OCI-LY1 (cell line): ENCODE measurements around the gene TEC.

Experiments used
- H2AFZ ChIP-seq: fragments of 200-600 bp; sonication (generic), shearing (Covaris generic); 2 replicates; pipeline ENCODE4 v1.6.0; 2014; ENCODE audit warnings: antibody characterized with exemption, mild to moderate bottlenecking, low read length
- H3F3A ChIP-seq: fragments of 200-600 bp; sonication (generic), shearing (Covaris generic); 2 replicates; pipeline ENCODE4 v1.6.0; 2014; ENCODE audit warnings: mild to moderate bottlenecking, antibody characterized with exemption, low read length, moderate library complexity; ENCODE audit not compliant: insufficient read depth
- H3K27ac ChIP-seq: fragments of 200-600 bp; sonication (generic); 2 replicates; pipeline ENCODE4 v1.5.1; 2014; ENCODE audit warnings: low read length, mixed run types, mild to moderate bottlenecking, low read depth; ENCODE audit not compliant: poor library complexity, severe bottlenecking
- H3K27me3 ChIP-seq: fragments of 200-600 bp; sonication (generic); 2 replicates; pipeline ENCODE4 v1.6.0; 2014; ENCODE audit warnings: antibody characterized with exemption, mild to moderate bottlenecking, low read length, moderate library complexity; ENCODE audit not compliant: insufficient read depth
- H3K36me3 ChIP-seq: fragments of 200-600 bp; sonication (generic); 2 replicates; pipeline ENCODE4 v1.6.1; 2014; ENCODE audit warnings: mild to moderate bottlenecking, antibody characterized with exemption, low read length, moderate library complexity, mixed read lengths; ENCODE audit not compliant: insufficient read depth
- H3K4me1 ChIP-seq: fragments of 200-600 bp; sonication (generic); 2 replicates; pipeline ENCODE4 v1.5.1; 2014; ENCODE audit warnings: mild to moderate bottlenecking, low read length, moderate library complexity; ENCODE audit not compliant: insufficient read depth, severe bottlenecking
- H3K4me2 ChIP-seq: fragments of 200-600 bp; sonication (generic), shearing (Covaris generic); 2 replicates; pipeline ENCODE4 v1.6.1; 2014; ENCODE audit warnings: low read length
- H3K4me3 ChIP-seq: fragments of 200-600 bp; sonication (generic); 2 replicates; pipeline ENCODE4 v1.5.1; 2014; ENCODE audit warnings: low read length, low read depth, mild to moderate bottlenecking, mixed read lengths; ENCODE audit not compliant: poor library complexity, severe bottlenecking
- H3K79me2 ChIP-seq: fragments of 200-600 bp; shearing (Covaris generic); 2 replicates; pipeline ENCODE4 v1.6.1; 2016; ENCODE audit warnings: mixed run types, low read length, mixed read lengths; ENCODE audit not compliant: insufficient read depth
- H3K9ac ChIP-seq: fragments of 200-600 bp; sonication (generic), shearing (Covaris generic); 2 replicates; pipeline ENCODE4 v1.6.1; 2014; ENCODE audit warnings: mild to moderate bottlenecking, low read length, mixed read lengths
- H3K9me2 ChIP-seq: fragments of 200-600 bp; sonication (generic), shearing (Covaris generic); 2 replicates; pipeline ENCODE4 v1.6.1; 2014; ENCODE audit warnings: low read depth, mild to moderate bottlenecking, low read length, mixed read lengths
- H3K9me3 ChIP-seq: fragments of 200-600 bp; shearing (Covaris generic); 2 replicates; pipeline ENCODE4 v1.6.1; 2014; ENCODE audit warnings: low read length, mixed read lengths
- H4K20me1 ChIP-seq: fragments of 200-600 bp; sonication (generic), shearing (Covaris generic); 2 replicates; pipeline ENCODE4 v1.6.0; 2016; ENCODE audit warnings: mild to moderate bottlenecking, low read length; ENCODE audit not compliant: insufficient read depth
- CTCF ChIP-seq: fragments of 200-600 bp; sonication (generic), shearing (Covaris generic); IDR thresholded peaks from 2 replicates; pipeline ENCODE4 v1.5.1; 2017; ENCODE audit warnings: mild to moderate bottlenecking, antibody characterized with exemption, low read length, moderate library complexity, mixed read lengths
- EZH2 ChIP-seq: fragments of 200-600 bp; sonication (generic), shearing (Covaris generic); IDR thresholded peaks from 2 replicates; pipeline ENCODE4 v1.8.0; 2017; ENCODE audit warnings: borderline replicate concordance, mixed run types, mild to moderate bottlenecking, antibody characterized with exemption, low read length, moderate library complexity, mixed read lengths

The TEC gene

GRCh38 chr4:48175806-48176205, 93.8 kb downstream of the TEC start:
- no peaks in the 10 kb centered on the region for H3K27me3 ChIP-seq
- H3K9me2 ChIP-seq: no peaks in the 10 kb centered on the region
- H3K4me1 ChIP-seq: no peaks in the 10 kb centered on the region
- no peak overlapping the region for H3K4me3 ChIP-seq
- H3F3A ChIP-seq: no peaks in the 10 kb centered on the region
- no peak overlapping the region for H3K9ac ChIP-seq
- no peak overlapping the region for H3K27ac ChIP-seq
- no peaks in the 10 kb centered on the region for H3K36me3 ChIP-seq
- H4K20me1 ChIP-seq: no peaks in the 10 kb centered on the region
- H3K79me2 ChIP-seq: no peaks in the 10 kb centered on the region
- H3K4me2 ChIP-seq: no peak overlapping the region
- no peak overlapping the region for H2AFZ ChIP-seq
- 0 out of 2 replicates have a peak, but pooled peaks cover 3% of the 10 kb centered on the region for H3K9me3 ChIP-seq
- TF ChIP-seq CTCF: no peak
- no peak for TF ChIP-seq EZH2

- no peaks in the 10 kb centered on the region for H3K27me3 ChIP-seq
- H4K20me1 ChIP-seq: no peaks in the 10 kb centered on the region
- H3K9me3 ChIP-seq: 0 out of 2 replicates have a peak, but pooled peaks cover 3% of the 10 kb centered on the region
- H3K4me3 ChIP-seq: no peak overlapping the region
- TF ChIP-seq CTCF (no peak), EZH2 (no peak)
- no peak overlapping the region for H3K27ac ChIP-seq
- H2AFZ ChIP-seq: no peak overlapping the region
- no peaks in the 10 kb centered on the region for H3F3A ChIP-seq
- no peaks in the 10 kb centered on the region for H3K79me2 ChIP-seq
- no peak overlapping the region for H3K9ac ChIP-seq
- no peaks in the 10 kb centered on the region for H3K4me1 ChIP-seq
- no peaks in the 10 kb centered on the region for H3K9me2 ChIP-seq
- H3K36me3 ChIP-seq: no peaks in the 10 kb centered on the region
- no peak overlapping the region for H3K4me2 ChIP-seq
These were observed 94.3 kb downstream of the TEC start for GRCh38 chr4:48175328-48175727.

GRCh38 chr4:48173056-48173991, 96.3 kb downstream of the TEC start:
- Histone ChIP-seq H3K9me3 (0 out of 2 replicates have a peak, but pooled peaks cover 3% of the 10 kb centered on the region), H3F3A (no peaks in the 10 kb centered on the region), H2AFZ (no peak overlapping the region), H3K9me2 (no peaks in the 10 kb centered on the region), H3K27me3 (no peaks in the 10 kb centered on the region), H3K36me3 (peaks cover 13% of the 10 kb centered on the region; the same call in 1 of the 2 replicates), H4K20me1 (no peaks in the 10 kb centered on the region), H3K4me2 (no peak overlapping the region), H3K27ac (no peak overlapping the region), H3K4me3 (no peak overlapping the region), H3K4me1 (no peaks in the 10 kb centered on the region), H3K79me2 (no peaks in the 10 kb centered on the region), H3K9ac (no peak overlapping the region)
- TF ChIP-seq CTCF (no peak), EZH2 (no peak)
